ES-I3 (cell line): Measurements from ENCODE around the gene POGLUT2.

Experiments used
- H3K36me3 ChIP-seq: 2 replicates; pipeline ENCODE4 v1.6.1; 2013; ENCODE audit warnings: mild to moderate bottlenecking, low read length, control low read depth, moderate library complexity; ENCODE audit not compliant: insufficient read depth
- H3K4me1 ChIP-seq: 2 replicates; pipeline ENCODE4 v1.6.1; 2013; ENCODE audit warnings: mild to moderate bottlenecking, control low read depth, low read length; ENCODE audit not compliant: insufficient read depth
- H3K9ac ChIP-seq: 2 replicates; pipeline ENCODE4 v1.6.1; 2013; ENCODE audit warnings: low read depth, mild to moderate bottlenecking, low read length, moderate library complexity
- H3K9me3 ChIP-seq: 2 replicates; pipeline ENCODE4 v1.6.1; 2013; ENCODE audit warnings: mild to moderate bottlenecking, low read length, moderate library complexity; ENCODE audit not compliant: control insufficient read depth, insufficient read depth

POGLUT2 gene

DNA sequence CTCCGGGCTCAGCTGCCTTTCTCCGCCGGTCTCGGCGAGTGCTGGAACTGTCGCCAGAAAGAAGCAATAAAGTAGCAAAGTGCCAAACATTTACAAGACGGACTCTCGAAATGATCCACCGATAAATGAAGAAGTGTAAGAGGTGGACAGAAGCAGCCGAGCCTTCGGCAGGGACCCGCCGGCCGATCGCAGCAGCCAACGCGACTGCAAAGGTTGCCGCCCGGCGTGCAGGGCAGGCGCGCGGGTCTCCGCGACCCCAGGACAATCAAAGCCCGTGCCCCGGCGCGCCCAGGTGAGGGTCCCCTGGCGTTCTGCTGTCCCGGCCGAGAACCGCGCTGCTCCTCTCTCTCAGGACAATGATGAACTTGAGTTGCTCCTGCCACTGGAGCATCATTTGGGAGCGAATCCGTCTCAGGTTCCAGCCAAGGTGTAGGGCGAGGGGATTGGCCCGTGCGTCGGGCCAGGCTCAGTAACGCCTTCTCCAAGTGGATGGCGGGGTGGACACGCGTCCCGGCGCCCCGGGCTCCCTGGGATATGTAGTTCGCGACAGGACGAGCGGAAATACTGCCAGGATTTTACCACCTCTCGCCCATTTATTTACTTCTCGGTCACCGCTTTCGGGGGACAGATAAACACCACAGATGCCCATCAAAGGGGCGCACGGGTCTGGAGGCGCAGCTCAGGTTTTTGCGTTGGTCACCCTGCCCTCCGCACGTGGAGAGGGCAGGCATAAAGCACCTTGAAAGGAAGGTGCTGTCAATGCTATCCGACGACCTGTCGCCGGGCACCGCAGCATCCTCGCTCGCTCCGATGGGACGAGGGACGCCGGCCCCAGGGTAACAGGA lies at the start of gene POGLUT2, which contains the start of gene BIVM:
Gene POGLUT2 (minus strand): TSS at position 396 of the 845 bp plus-strand sequence. CDS start 306 bp downstream, at position 90.
Gene BIVM (plus strand): TSS at position 539 of the 845 bp plus-strand sequence. CDS start 8,149 bp downstream, outside the sequence.
- H3K9me3 ChIP-seq = no peaks in the 10 kb centered on the region
- H3K36me3 ChIP-seq = no peaks in the 10 kb centered on the region
- peak within 1 kb of the TSS; percentile 61 for H3K9ac ChIP-seq
- H3K4me1 ChIP-seq = 0 out of 2 replicates have a peak, but pooled peaks cover 13% of the 10 kb centered on the region

DNA sequence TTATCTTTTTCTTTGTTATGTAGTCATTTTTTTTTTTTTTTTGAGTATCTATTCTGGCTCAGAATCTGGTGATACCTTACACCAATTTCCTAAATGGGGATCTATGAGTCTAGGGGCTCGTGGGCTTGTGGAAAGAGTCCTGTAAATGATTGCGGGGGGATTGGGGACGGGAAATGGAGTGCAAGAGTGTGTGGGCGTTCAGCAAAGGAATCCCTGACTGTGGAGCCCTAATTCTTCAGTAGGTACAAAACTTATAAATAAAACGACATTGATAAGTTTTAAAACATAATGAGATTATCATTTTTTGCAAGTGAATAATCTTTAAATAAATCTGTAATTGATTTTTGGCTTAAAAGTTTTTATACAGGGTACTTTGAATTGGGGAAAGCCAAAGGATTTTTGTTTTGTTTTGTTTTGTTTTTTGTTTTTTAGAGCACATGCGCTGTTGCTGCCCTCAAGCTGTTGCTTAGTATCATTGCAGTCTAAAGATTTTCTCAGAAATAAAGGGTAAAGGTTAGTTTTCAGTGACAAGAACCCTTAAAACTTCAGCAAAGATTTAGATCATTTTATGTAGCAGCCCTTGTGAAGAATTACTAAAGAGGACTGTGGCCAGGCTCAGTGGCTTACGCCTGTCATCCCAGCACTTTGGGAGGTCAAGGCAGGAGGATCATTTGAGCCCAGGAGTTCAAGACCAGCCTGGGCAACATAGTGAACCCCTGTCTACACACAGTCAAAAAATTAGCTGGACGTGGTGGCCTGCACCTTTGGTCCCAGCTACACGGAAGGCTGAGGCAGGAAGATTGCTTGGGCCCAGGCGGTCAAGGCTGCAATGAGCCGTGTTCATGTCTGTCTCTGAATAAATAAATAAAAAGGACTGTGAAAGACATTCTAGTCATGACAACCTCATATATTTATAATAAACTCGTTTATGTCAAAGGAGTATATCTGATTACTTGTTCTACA lies 48.8 kb upstream of the POGLUT2 start:
- Histone ChIP-seq H3K36me3 (no peaks in the 10 kb centered on the region), H3K9me3 (no peaks in the 10 kb centered on the region), H3K4me1 (no peaks in the 10 kb centered on the region), H3K9ac (peak overlapping the region; percentile 72)

DNA sequence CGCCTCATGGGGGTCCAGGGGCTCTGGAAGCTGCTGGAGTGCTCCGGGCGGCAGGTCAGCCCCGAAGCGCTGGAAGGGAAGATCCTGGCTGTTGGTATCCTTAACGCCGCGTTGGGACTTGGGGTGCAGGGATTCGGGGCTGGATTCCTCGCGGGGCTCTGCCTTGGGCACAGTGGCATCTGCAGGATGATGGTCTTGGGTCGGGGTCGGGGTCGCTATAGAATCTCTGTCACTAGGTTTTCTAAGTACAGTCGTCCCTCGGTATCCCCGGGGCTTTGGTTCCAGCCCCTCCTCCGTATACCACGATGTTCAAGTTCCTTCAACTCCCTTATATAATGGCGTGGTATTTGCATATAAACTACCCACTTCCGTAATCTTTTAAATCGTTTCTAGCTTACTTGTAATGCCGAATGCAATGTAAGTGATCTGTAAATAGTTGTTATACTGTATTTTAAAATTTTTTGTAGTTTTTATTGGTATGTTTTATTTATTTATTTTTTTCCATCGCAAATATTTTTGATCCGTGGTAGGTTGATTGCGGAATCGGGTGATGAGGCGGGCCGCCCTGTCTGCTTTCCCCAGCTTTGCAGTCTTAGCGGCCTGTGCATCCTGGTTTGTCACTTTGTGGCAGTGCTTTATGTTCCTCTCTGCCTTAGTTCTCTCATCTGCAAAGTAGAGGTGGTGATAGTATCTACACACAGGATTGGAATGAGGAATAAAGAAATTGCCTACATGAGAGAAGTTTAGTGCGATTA lies 47.7 kb upstream of the POGLUT2 start:
- no peaks in the 10 kb centered on the region for H3K4me1 ChIP-seq
- H3K36me3 ChIP-seq = no peaks in the 10 kb centered on the region
- no peaks in the 10 kb centered on the region for H3K9me3 ChIP-seq
- H3K9ac ChIP-seq = peak overlapping the region; percentile 72

DNA sequence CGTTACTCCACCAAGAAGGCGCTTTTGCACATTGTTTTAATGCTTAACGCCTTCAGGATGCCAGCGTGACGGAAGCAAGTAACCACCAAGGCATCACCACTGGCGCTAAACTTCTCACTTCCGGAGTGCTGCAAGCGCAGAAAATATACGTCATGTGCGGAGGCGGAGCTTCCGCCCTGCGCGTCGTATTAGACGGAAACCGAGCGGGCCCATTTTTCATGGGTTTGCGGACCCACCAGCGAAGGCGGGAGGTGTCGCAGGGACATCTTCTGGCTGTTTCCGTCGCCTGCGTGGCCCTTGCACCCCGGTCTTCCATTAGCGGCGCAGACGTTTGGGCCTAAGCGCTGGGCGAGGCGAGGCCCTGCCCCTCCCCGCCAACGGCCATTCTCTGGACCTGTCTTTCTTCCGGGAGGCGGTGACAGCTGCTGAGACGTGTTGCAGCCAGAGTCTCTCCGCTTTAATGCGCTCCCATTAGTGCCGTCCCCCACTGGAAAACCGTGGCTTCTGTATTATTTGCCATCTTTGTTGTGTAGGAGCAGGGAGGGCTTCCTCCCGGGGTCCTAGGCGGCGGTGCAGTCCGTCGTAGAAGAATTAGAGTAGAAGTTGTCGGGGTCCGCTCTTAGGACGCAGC lies 47.0 kb upstream of the POGLUT2 start, which contains the start of gene ERCC5:
Gene ERCC5 (plus strand): TSS at position 403 of the 631 bp plus-strand sequence. CDS start 235 bp downstream, outside the sequence.
- Histone ChIP-seq H3K4me1 (no peaks in the 10 kb centered on the region), H3K9me3 (no peaks in the 10 kb centered on the region), H3K36me3 (no peaks in the 10 kb centered on the region), H3K9ac (peak within 1 kb of the TSS; percentile 72)

- Histone ChIP-seq H3K9ac (peak overlapping the region; percentile 72), H3K4me1 (no peaks in the 10 kb centered on the region), H3K36me3 (no peaks in the 10 kb centered on the region), H3K9me3 (no peaks in the 10 kb centered on the region)
Measured at GRCh38 chr13:102845289-102845629, 46.5 kb upstream of the POGLUT2 start.

DNA sequence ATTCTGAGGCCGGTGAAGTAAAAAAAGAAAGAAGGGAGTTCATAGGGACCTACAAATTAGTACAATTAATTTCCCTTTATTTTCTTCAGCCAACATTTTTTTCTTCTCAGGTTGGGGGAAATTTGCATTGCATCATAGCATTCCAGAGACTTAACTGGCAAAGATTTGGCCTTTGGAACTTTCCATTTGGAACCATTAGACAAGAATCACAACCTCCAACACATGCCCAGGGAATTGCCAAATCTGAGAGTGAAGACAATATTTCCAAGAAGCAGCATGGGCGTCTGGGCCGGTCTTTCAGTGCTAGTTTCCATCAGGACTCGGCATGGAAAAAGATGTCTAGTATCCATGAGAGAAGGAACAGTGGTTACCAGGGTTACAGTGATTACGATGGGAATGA lies 40.7 kb upstream of the POGLUT2 start:
- H3K4me1 ChIP-seq = no peaks in the 10 kb centered on the region
- no peaks in the 10 kb centered on the region for H3K9me3 ChIP-seq
- H3K9ac ChIP-seq = no peak overlapping the region
- no peaks in the 10 kb centered on the region for H3K36me3 ChIP-seq

GRCh38 chr13:102838982-102839381 lies 40.2 kb upstream of the POGLUT2 start:
- no peak overlapping the region for H3K9ac ChIP-seq
- H3K9me3 ChIP-seq = no peaks in the 10 kb centered on the region
- H3K4me1 ChIP-seq = no peaks in the 10 kb centered on the region
- H3K36me3 ChIP-seq = no peaks in the 10 kb centered on the region

DNA sequence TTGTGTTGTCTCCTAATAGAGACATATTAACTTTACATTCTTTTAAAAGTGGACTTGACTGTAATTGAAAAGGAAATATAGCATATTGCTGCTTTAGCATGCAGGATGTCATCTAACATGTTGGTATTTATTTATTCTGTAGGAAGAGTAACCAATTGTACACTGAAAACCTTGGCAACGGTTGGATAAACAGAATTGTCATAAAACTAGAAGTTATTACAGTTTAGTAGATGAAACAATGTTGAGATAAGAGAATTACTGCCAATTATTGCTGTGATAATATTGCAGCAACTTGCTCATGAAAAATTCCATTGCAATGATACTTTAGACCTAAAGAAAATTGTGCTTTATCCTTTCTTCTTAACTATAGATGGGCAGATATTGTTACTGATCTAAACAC lies 39.5 kb upstream of the POGLUT2 start:
- H3K9ac ChIP-seq = no peak overlapping the region
- no peaks in the 10 kb centered on the region for H3K9me3 ChIP-seq
- no peaks in the 10 kb centered on the region for H3K36me3 ChIP-seq
- H3K4me1 ChIP-seq = no peaks in the 10 kb centered on the region

- Histone ChIP-seq H3K36me3 (no peaks in the 10 kb centered on the region), H3K9ac (no peak overlapping the region), H3K9me3 (no peaks in the 10 kb centered on the region), H3K4me1 (no peaks in the 10 kb centered on the region)
Measured at GRCh38 chr13:102836471-102836870, 37.7 kb upstream of the POGLUT2 start.

- Histone ChIP-seq H3K9ac (no peak overlapping the region), H3K9me3 (no peaks in the 10 kb centered on the region), H3K4me1 (peaks cover 6% of the 10 kb centered on the region; the same call in 1 of the 2 replicates), H3K36me3 (no peaks in the 10 kb centered on the region)
Measured at GRCh38 chr13:102830646-102831045, 31.9 kb upstream of the POGLUT2 start.

DNA sequence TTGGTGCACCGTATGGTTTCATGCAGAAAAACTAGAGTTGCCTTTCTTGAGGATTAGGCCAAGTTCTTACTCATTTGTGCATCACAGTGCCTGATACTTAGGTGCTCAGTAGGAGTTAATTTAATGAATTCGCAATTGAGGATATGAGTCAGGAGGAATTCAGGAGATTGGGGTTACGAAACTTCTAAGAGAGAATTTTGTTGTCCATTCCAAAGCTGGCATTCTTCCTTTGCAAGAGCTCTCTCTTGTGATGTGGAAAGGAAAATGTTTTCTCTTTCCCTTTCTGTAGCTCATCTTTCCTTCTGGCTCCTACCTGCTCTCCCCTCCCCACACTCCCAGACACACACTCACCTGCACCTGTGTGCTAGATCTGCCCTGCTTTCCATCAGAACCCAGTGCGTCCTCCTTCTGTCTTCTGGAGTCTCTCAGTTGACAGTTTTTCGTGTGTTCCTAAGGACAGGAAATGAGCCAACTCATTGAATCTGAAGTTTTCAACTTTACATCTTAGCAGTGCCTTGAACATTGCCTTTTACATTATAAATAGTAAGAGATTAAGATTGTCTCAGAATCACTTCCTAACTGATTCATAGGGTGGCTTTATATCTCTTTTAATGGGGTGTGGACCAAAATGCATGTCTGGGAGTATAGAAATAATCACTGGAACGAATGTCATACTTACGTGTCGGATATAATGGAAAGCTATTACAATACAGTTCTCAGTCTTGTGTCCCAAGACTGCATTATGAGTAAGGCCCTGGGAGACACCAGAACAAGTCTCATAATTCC lies 27.3 kb upstream of the POGLUT2 start:
- Histone ChIP-seq H3K9me3 (no peaks in the 10 kb centered on the region), H3K36me3 (peaks cover 12% of the 10 kb centered on the region), H3K4me1 (peaks cover 9% of the 10 kb centered on the region; the same call in 1 of the 2 replicates), H3K9ac (no peak overlapping the region)

- Histone ChIP-seq H3K36me3 (peaks cover 12% of the 10 kb centered on the region), H3K4me1 (peaks cover 9% of the 10 kb centered on the region; the same call in 1 of the 2 replicates), H3K9ac (no peak overlapping the region), H3K9me3 (no peaks in the 10 kb centered on the region)
Measured at GRCh38 chr13:102825400-102825799, 26.6 kb upstream of the POGLUT2 start.

DNA sequence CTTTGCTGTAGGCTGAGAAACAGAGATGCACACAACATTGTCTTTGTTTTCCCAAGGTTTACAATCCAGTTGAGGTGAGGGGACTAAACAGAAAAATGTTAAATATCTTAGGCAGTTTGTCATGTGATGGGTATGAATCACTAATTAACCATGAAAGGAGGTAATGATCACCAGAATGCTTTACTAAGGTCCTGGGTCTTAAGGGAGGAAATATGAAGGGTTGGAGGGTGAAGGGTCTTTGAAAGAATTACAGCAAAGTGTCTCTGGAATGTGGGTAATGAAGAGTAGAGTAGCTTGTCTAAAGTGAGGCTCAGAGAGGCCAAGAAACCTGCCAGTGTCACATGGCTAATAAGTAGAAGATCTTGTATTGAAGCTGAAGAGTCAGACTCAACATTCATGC lies 19.1 kb upstream of the POGLUT2 start:
- Histone ChIP-seq H3K36me3 (peaks cover 6% of the 10 kb centered on the region), H3K9ac (no peak overlapping the region), H3K9me3 (0 out of 2 replicates have a peak, but pooled peaks cover 2% of the 10 kb centered on the region), H3K4me1 (peaks cover under 1% of the 10 kb centered on the region)
